Panc1 (cell line): ENCODE results near the gene COL13A1. TPM values are rescaled to one million over a fixed set of nuclear protein-coding genes. Genes with fewer than 3 reads are reported as not detected.

Source experiments
- ATAC-seq: fragments of 200-7000 bp; cut with Tn5 transposase; 2 replicates; pipeline ENCODE4 v1.9.1; 2020; ENCODE audit warnings: mild to moderate bottlenecking, moderate library complexity
- BruUV-seq: library from RNA; stranded (reverse); fragments of 400-500 nt; replicated peaks from 2 replicates; lab custom pipeline; 2021; lab: Mats Ljungman, UMichigan
- CTCF ChIA-PET: fragments of 300-600 bp; sonication (Branson Sonifier 250); formaldehyde crosslinking; loops from one replicate; lab custom pipeline; 2022; ENCODE audit warnings: antibody characterized with exemption; lab: Charles Lee
- POLR2A ChIA-PET: fragments of 300-600 bp; sonication (Branson Sonifier 250); formaldehyde crosslinking; loops from one replicate; lab custom pipeline; 2022; ENCODE audit warnings: antibody characterized with exemption; lab: Charles Lee
- DNase-seq: peaks from one replicate; pipeline ENCODE4 v3.0.0-alpha.2; 2010; ENCODE audit warnings: low read depth, low spot score
- H3K27ac ChIP-seq: 2 replicates; pipeline ENCODE4 v1.5.1; 2011; ENCODE audit warnings: mild to moderate bottlenecking, low read length, inconsistent platforms
- H3K27me3 ChIP-seq: fragments of 200-500 bp; sonication (Bioruptor generic); 2 replicates; pipeline ENCODE4 v1.6.0; 2014; ENCODE audit warnings: low read length, inconsistent platforms; ENCODE audit not compliant: control insufficient read depth, insufficient read depth
- H3K36me3 ChIP-seq: fragments of 200-500 bp; sonication (Bioruptor generic); 2 replicates; pipeline ENCODE4 v1.5.1; 2014; ENCODE audit warnings: inconsistent platforms, mild to moderate bottlenecking, low read length, moderate library complexity; ENCODE audit not compliant: control insufficient read depth, insufficient read depth
- H3K4me1 ChIP-seq: 2 replicates; pipeline ENCODE4 v1.5.1; 2011; ENCODE audit warnings: inconsistent platforms, mild to moderate bottlenecking, low read length, moderate library complexity; ENCODE audit not compliant: control insufficient read depth, insufficient read depth
- H3K4me3 ChIP-seq, 2 experiments: 2 replicates each; pipeline ENCODE4 v1.5.1; 2011 to 2012; ENCODE audit warnings: low read depth in 2 of 2, low read length in 2 of 2, mild to moderate bottlenecking in 2 of 2, inconsistent platforms in 1 of 2, moderate library complexity in 1 of 2
- H3K9me3 ChIP-seq: fragments of 200-500 bp; sonication (Bioruptor generic); 2 replicates; pipeline ENCODE4 v1.5.1; 2014; ENCODE audit warnings: low read depth, mild to moderate bottlenecking, inconsistent platforms, low read length, moderate library complexity; ENCODE audit not compliant: control insufficient read depth, insufficient read depth
- CTCF ChIP-seq: fragments of 450-650 bp; IDR thresholded peaks from 2 replicates; pipeline ENCODE4 v1.5.1; 2017; ENCODE audit warnings: mild to moderate bottlenecking
- POLR2AphosphoS5 ChIP-seq: IDR thresholded peaks from 2 replicates; pipeline ENCODE4 v1.6.1; 2012; ENCODE audit warnings: mild to moderate bottlenecking, low read depth, low read length, moderate library complexity
- SIN3A ChIP-seq: IDR thresholded peaks from 2 replicates; pipeline ENCODE4 v1.6.1; 2012; ENCODE audit warnings: low read depth, mild to moderate bottlenecking, low read length, moderate library complexity, borderline replicate concordance; ENCODE audit not compliant: insufficient read depth
- TCF7L2 ChIP-seq: IDR thresholded peaks from 2 replicates; pipeline ENCODE4 v1.6.1; 2011; ENCODE audit warnings: mild to moderate bottlenecking, low read depth, low read length, inconsistent platforms
- in situ Hi-C: cut with HindIII; loops from 2 replicates; pipeline ENCODE4 v1.10.0; 2016; ENCODE audit warnings: low sequenced_read_pairs, low pct_unique_long_range_greater_than_20kb
- intact Hi-C: fragments of 100-400 bp; cut with micrococcal nuclease; formaldehyde crosslinking; loops from one replicate; pipeline ENCODE4 v1.10.0; 2022; ENCODE audit not compliant: unreplicated experiment
- total RNA-seq: library from RNA; stranded (reverse); gene quantifications from one replicate; pipeline ENCODE4 v1.2.1, GENCODE V29; 2021; ENCODE audit not compliant: unreplicated experiment
- TF ChIP-seq, protein P1 (sequence below), 2 experiments: IDR thresholded peaks; 2 replicates each; pipeline ENCODE4 v1.6.1; 2011 to 2012; ENCODE audit warnings: low read depth in 2 of 2, control low read depth in 1 of 2, low read length in 1 of 2, mild to moderate bottlenecking in 1 of 2, moderate library complexity in 1 of 2; ENCODE audit not compliant: insufficient read depth in 1 of 2

COL13A1 gene
- total RNA-seq, 1 experiment from 2014 or later: 1.0 TPM

- Histone ChIP-seq H3K27me3 (no peaks in the 10 kb centered on the region), H3K27ac (no peak overlapping the region), H3K36me3 (no peaks in the 10 kb centered on the region), H3K4me1 (no peaks in the 10 kb centered on the region), H3K9me3 (no peaks in the 10 kb centered on the region), H3K4me3 (no peak overlapping the region)
- ChIA-PET POLR2A (no interaction called here), CTCF (interaction anchor here (0.6 kb wide), 2 partner anchors 9 to 43 kb away, joined by 3 to 4 read pairs; no protein-coding TSS in a partner anchor)
- no TSS peak for BruUV-seq
- no peak for TF ChIP-seq CTCF
- no peak for TF ChIP-seq SIN3A
- TF ChIP-seq POLR2AphosphoS5: no peak
- TF ChIP-seq, protein P1, sequence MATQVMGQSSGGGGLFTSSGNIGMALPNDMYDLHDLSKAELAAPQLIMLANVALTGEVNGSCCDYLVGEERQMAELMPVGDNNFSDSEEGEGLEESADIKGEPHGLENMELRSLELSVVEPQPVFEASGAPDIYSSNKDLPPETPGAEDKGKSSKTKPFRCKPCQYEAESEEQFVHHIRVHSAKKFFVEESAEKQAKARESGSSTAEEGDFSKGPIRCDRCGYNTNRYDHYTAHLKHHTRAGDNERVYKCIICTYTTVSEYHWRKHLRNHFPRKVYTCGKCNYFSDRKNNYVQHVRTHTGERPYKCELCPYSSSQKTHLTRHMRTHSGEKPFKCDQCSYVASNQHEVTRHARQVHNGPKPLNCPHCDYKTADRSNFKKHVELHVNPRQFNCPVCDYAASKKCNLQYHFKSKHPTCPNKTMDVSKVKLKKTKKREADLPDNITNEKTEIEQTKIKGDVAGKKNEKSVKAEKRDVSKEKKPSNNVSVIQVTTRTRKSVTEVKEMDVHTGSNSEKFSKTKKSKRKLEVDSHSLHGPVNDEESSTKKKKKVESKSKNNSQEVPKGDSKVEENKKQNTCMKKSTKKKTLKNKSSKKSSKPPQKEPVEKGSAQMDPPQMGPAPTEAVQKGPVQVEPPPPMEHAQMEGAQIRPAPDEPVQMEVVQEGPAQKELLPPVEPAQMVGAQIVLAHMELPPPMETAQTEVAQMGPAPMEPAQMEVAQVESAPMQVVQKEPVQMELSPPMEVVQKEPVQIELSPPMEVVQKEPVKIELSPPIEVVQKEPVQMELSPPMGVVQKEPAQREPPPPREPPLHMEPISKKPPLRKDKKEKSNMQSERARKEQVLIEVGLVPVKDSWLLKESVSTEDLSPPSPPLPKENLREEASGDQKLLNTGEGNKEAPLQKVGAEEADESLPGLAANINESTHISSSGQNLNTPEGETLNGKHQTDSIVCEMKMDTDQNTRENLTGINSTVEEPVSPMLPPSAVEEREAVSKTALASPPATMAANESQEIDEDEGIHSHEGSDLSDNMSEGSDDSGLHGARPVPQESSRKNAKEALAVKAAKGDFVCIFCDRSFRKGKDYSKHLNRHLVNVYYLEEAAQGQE (IDR thresholded peaks at IDR 0.05; ENCODE audit: insufficient read depth in 1 of 2, low read depth in 2 of 2, low read length in 1 of 2): no peak
- no peak for TF ChIP-seq TCF7L2
- in situ Hi-C loops (no loop called here), intact Hi-C loops (no loop called here)
- no peak for DNase-seq
- ATAC-seq: no peak
Measured at GRCh38 chr10:69810097-69810496, 8.4 kb downstream of the COL13A1 start.

- Histone ChIP-seq H3K27me3 (no peaks in the 10 kb centered on the region), H3K36me3 (no peaks in the 10 kb centered on the region), H3K4me1 (no peaks in the 10 kb centered on the region), H3K27ac (no peak overlapping the region), H3K4me3 (no peak overlapping the region), H3K9me3 (no peaks in the 10 kb centered on the region)
- intact Hi-C loops: no loop called here
- DNase-seq (no peak), ATAC-seq (no peak)
- in situ Hi-C loops: no loop called here
- TF ChIP-seq TCF7L2 (no peak), CTCF (no peak), SIN3A (no peak), POLR2AphosphoS5 (no peak)
- TF ChIP-seq, protein P1 (IDR thresholded peaks at IDR 0.05; ENCODE audit: insufficient read depth in 1 of 2, low read depth in 2 of 2, low read length in 1 of 2): no peak
- ChIA-PET CTCF (interaction anchor here (0.6 kb wide), 1 partner anchor 60 kb away, joined by 3 read pairs; no protein-coding TSS in a partner anchor), POLR2A (no interaction called here)
- BruUV-seq: no TSS peak
Measured at GRCh38 chr10:69810675-69811397, 9.1 kb downstream of the COL13A1 start.
